GM18498 (cell line): ENCODE results near the gene TCEA2.

Experiments used
- ATAC-seq: cut with Tn5 transposase; IDR thresholded peaks from one replicate; pipeline ENCODE4 v1.9.1; 2021; ENCODE audit warnings: mild to moderate bottlenecking, moderate library complexity; ENCODE audit not compliant: unreplicated experiment

TCEA2 gene

GRCh38 chr20:64035066-64035932 lies 27.7 kb upstream of the TCEA2 start:
- no peak for ATAC-seq

DNA sequence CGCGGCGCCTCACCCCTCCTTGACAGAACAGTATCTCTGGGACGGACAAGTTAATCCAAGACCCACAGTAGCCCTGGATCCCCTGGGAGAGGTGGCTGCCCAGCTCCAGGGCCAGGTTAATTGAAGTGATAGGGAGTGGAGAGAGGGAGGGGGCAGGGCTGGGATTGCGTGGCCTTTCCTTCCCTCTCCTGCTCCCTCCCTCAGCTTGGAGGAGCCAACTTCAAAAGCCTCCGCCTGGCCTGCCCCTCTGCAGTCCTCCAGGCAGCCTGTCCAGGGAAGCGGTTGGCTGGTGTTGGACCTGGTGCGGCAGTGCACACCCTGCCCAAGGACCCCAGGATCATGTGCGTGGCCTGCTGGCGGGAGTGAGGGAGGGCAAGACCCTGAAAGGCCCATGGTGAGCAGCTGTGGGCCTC lies 27.1 kb upstream of the TCEA2 start, which contains the start of gene C20orf204:
TSS of gene C20orf204 (plus strand) at position 250 of the 413 bp plus-strand sequence. CDS start at position 392, 142 bp downstream.
- no peak for ATAC-seq

DNA sequence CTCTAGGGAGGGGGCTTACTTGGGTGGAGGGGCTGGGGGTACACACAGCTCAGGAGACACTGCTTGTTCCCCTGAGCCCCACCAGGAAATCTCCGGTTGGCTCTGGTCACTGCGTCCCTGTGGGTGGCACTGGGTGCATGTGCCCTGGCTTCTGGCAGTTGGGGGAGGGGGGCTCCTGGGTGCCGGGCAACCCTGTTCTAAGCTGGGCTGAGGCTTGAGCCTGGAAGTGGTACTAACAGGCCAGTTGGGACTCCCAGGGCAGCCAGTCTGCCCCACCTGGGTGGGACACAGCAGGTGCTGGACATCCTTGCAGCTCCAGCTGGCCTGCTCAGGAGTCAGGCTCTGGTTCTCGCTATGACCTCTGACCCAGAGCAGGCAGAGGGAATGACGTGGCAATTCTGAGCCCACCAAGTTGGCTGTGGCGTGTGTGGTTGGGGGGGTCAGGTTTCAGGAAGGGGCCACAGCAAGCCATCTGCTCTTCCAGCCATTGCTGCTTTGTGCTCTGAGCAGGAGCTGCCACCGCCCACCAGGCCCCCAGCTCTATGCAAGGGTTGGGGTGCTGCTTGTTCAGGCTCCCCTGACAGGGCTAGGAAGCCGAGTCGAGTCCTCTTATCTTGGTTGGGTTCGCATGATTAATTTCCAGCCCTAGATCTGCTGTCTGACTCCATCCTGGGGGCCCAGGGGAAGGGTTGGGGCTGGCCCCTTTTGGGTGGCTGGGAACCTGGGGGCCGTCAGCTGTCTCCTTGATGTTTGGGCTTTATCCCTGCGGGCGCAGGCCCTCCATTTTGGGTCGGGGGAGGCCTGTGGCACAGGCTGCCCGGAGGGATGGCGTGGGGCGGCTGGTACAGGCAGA lies 26.4 kb upstream of the TCEA2 start:
- no peak for ATAC-seq

GRCh38 chr20:64037199-64037497 lies 25.9 kb upstream of the TCEA2 start:
- ATAC-seq = no peak

DNA sequence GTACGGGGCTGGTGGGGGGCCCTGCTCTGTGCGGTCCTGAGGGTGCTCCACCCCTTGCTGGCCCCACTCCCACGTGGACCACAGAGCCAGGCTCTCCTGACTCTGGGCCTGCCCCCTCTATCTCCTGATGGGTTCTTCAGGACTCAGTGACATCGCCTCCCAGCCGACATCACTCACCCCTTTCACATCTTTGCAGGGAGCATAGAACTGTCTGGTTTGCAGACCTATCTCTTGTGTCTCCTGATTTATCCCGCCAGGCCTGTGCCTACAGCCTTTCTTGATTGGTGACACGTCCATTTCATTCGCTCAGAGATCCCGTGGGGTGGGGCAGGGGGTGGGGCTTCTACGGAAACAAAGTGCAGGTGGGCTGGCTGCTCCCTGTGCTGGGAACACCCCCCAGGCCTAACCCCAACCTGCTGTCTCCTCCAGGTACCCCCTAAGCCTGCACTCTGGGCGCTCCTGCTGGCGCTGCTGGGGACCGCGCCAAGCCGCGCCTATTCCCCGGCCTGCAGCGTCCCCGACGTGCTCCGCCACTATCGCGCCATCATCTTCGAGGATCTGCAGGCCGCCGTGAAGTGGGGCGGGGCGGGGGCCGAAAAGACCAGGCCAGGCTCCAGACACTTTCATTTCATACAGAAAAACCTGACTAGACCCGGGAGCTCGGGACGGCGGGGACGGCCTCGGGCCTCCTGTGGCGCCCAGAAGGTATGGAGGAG lies 25.3 kb upstream of the TCEA2 start:
- ATAC-seq = no peak

- ATAC-seq = peak; percentile 34
Measured at GRCh38 chr20:64038224-64038564, 24.8 kb upstream of the TCEA2 start.

- peak; percentile 52 for ATAC-seq
Measured at GRCh38 chr20:64038565-64039292, 24.3 kb upstream of the TCEA2 start.

DNA sequence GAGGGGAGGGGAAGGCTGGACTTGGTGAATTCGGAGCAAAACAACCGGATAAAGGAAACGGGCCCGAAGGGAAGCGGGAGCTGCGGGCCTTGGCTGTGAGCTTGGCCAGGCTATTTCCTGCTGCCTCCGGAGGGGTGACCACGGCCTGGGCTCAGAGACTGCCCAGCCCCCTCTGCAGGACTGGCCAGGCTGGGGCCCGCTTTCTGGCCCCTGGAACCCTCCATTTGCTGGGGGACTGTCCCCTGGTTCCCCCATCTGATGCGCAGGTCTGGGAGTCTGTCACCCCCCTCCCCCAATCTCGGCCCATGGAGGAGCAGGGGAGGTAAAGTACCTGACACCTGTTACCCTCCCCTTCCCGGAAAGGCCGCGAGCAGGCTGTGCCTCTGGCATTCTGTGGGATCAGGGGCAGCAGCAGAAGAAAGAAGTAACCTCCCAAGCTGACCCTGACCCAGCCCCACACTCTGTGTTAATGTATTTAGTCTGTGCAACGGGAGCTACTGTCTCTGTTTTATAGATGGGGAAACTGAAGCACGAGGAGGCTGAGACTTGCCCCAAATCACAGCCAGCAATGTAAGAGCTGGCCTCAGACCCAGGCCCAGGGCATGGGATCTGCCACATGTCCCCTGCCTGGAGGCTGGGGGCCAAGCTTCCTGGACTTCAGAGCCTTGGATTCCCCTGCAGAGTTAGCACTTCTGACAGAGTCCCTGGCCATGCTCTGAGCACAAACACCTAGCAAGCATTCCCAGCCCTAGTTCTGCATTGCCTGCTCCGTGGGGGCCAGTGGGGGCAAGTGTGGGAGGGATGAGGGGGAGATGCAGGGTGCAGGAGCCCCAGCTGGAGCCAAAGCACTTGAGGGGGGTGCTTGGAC lies 23.5 kb upstream of the TCEA2 start:
- no peak for ATAC-seq

DNA sequence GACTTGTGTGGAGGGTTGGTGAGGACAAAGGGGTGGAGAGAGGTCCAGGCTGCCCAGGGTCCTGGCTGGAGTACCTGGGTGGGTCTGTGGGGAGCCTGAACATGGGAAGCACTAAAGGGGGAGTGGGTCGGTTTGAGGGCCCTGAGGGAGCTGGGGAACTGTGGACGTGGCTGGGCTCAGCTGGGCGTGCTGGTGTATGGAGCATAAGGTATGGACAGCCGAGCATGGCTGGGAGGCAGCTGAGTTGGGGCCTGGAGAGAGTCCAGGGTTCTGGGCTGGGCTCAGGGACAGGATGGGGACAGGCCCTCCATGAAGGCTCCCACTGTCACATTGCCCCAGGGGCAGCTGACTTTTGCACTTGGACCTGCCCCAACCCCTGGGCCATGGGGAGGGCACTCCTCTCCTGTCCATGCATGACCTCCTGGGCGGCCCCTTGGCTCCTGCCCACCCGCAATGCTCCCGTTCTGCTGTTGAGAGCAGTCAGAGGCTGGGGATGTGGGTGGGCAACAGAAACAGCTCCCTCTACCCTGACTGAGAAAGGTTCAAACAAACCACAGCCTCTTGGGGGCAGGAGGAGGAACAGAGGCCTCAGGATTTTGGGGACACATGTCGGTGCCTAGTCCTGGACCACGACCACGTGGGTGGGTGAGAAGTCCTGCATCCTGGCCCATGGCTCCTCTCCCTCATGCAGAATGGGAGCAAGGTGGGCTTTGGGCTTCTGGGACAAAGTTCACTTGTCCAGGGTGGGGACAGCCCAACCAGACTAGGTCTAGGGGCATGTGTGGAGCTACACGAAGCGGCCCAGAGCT lies 22.6 kb upstream of the TCEA2 start:
- ATAC-seq = no peak

- no peak for ATAC-seq
Measured at GRCh38 chr20:64041040-64041780, 21.8 kb upstream of the TCEA2 start.

- no peak for ATAC-seq
Measured at GRCh38 chr20:64041781-64042053, 21.3 kb upstream of the TCEA2 start.

DNA sequence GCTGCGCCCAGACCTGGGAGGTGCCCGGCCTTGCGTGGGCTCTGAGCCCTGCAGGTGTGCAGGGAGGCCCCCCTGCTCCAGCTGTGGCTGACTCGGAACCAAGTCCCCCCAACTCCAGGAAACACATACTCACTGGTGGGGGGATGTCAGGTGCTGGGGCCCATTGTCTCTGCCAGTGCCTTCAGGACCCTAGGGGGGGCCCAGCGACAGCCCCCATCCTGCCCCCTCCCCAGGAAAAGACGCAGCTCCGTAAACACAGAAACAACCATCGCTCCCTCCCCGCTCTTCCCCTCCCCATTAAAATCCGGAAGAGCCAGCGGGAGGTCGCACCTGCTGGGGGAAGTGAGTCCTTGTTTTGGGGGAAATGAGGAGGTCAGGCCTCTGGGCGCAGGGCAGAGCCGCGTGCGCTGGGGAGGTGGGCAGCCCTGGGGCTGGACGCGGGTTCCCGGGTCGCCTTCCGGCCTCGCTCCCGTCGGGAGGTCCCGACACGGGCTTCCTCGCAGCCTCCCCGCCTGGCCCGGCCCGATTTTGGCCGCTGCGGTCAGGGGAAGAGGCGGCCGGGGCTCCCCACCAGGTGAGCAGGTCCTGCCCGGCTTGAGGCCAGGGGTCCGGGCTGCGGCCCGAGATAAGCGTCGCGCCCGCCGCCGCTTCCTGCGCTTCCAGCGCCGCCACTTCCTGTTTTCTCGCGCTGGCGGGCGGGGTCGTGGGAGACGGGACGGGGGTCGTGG lies 20.8 kb upstream of the TCEA2 start:
- no peak for ATAC-seq

DNA sequence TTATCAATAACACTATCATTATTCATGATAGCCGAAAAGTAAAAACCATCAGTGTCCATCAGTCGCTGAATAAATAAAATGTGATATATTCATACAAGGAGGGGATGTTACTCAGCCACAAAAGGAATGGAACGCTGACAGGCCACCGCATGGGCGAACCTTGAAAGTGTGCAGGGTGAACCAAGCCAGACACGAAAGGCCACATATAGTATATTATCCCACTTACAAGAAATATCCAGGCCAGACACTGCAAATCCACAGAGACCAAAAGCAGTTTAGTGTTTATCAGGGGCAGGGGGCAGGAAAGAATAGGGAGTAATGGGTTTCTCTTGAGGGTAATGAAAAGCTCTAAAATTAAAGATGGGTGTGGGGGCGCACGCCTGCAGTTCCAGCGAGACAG lies 19.2 kb upstream of the TCEA2 start:
- ATAC-seq = no peak

- no peak for ATAC-seq
Measured at GRCh38 chr20:64044484-64045247, 18.3 kb upstream of the TCEA2 start.

- no peak for ATAC-seq
Measured at GRCh38 chr20:64045346-64046011, 17.5 kb upstream of the TCEA2 start.

GRCh38 chr20:64047046-64047389 lies 16.0 kb upstream of the TCEA2 start:
- ATAC-seq = no peak

DNA sequence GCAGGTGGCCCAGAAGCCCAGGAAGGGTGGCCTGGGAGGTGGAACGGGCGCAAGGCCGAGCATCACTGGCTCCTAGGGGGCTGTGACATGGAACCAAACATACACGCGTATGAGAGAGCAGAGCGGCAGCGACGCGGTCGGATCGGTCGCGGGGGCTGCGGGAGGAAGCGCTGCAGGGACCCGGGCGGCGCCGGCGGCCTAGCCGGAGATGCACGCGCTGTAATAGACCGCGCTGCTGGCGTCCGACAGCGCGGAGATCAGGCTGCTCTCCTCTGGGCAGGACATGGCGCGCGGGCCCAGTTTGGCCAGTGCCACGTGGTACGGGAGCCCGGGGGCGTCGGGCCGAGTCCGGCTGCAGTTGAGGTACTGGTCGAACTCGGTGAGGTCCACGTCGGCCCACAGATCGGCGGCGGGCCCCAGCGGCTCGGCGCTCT lies 15.0 kb upstream of the TCEA2 start:
- ATAC-seq = no peak
